ENCODE results near the gene STAT1.

The STAT1 gene

DNA sequence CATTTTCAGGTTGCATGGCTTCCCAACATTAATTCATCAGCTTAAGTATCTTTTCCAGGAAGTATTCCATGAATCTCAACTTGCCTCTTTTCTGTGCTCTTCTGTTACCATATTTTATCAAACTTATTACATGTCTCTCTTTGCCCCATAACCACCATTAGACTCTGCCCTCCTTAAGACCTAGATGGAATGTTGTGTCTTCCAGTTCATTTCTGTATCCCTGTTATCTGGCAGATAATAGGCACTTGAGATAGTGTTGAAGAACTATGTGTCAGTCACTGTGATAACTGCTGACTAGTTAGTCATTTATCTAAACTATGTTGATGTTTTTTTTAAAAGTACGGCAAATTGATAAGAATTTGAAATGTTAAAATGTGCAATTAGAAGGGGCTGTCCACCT is 91.6 kb downstream of the STAT1 start:
- Histone ChIP-seq H3K9me3 (ENCODE audit: control insufficient read depth, insufficient read depth, low read depth, low read length) (no peaks in the 10 kb centered on the region), H3K4me1 (ENCODE audit: control insufficient read depth, insufficient read depth, low read length) (no peaks in the 10 kb centered on the region), H3K4me3 (ENCODE audit: low read depth, low read length) (no peak overlapping the region), H3K27ac (ENCODE audit: extremely low read depth, low read depth, low read length) (no peak overlapping the region), H3K36me3 (ENCODE audit: control insufficient read depth in 2 of 2, insufficient read depth in 1 of 2, low read length in 2 of 2) (peaks cover 32 to 74% of the 10 kb centered on the region in 2 experiments)
- no peak for TF ChIP-seq IKZF3 (tag by site-specific recombination; IDR thresholded peaks at IDR 0.05)
- ChIA-PET POLR2A (no interaction called here), CTCF (interaction anchor here (0.6 kb wide), 2 partner anchors 76 to 189 kb away, joined by 3 read pairs; no protein-coding TSS in a partner anchor)

- Histone ChIP-seq H3K4me3 (ENCODE audit: low read depth, low read length) (no peak overlapping the region), H3K36me3 (ENCODE audit: control insufficient read depth in 2 of 2, insufficient read depth in 1 of 2, low read length in 2 of 2) (peaks cover 32 to 74% of the 10 kb centered on the region in 2 experiments), H3K4me1 (ENCODE audit: control insufficient read depth, insufficient read depth, low read length) (no peaks in the 10 kb centered on the region), H3K9me3 (ENCODE audit: control insufficient read depth, insufficient read depth, low read depth, low read length) (no peaks in the 10 kb centered on the region), H3K27ac (ENCODE audit: extremely low read depth, low read depth, low read length) (no peak overlapping the region)
- ChIA-PET POLR2A (no interaction called here), CTCF (interaction anchor here (0.6 kb wide), 2 partner anchors 10 to 205 kb away, joined by 3 read pairs; no protein-coding TSS in a partner anchor)
- no peak for TF ChIP-seq ZFP41 (tag by site-specific recombination; IDR thresholded peaks at IDR 0.05; ENCODE audit: borderline replicate concordance)
- no peak for TF ChIP-seq ZNF404 (tag by site-specific recombination; IDR thresholded peaks at IDR 0.05)
- TF ChIP-seq ZFP37 (tag by site-specific recombination; IDR thresholded peaks at IDR 0.05) = no peak
- no peak for TF ChIP-seq ZNF544 (tag by site-specific recombination; IDR thresholded peaks at IDR 0.05)
- no peak for TF ChIP-seq ZSCAN23 (tag by site-specific recombination; IDR thresholded peaks at IDR 0.05)
- TF ChIP-seq, protein P1, sequence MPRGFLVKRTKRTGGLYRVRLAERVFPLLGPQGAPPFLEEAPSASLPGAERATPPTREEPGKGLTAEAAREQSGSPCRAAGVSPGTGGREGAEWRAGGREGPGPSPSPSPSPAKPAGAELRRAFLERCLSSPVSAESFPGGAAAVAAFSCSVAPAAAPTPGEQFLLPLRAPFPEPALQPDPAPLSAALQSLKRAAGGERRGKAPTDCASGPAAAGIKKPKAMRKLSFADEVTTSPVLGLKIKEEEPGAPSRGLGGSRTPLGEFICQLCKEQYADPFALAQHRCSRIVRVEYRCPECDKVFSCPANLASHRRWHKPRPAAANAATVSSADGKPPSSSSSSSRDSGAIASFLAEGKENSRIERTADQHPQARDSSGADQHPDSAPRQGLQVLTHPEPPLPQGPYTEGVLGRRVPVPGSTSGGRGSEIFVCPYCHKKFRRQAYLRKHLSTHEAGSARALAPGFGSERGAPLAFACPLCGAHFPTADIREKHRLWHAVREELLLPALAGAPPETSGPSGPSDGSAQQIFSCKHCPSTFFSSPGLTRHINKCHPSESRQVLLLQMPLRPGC (tag by site-specific recombination; IDR thresholded peaks at IDR 0.05) = no peak
- TF ChIP-seq ZNF132 (tag by site-specific recombination; IDR thresholded peaks at IDR 0.05; ENCODE audit: borderline replicate concordance) = no peak
- no peak for TF ChIP-seq ZNF510 (tag by site-specific recombination; IDR thresholded peaks at IDR 0.05; ENCODE audit: insufficient replicate concordance)
- no peak for TF ChIP-seq FEZF1 (tag by site-specific recombination; IDR thresholded peaks at IDR 0.05)
- no peak for TF ChIP-seq ZNF239 (tag by site-specific recombination; IDR thresholded peaks at IDR 0.05)
Observed at GRCh38 chr2:190920085-190920484, 93.9 kb downstream of the STAT1 start.

All from HEK293 (cell line).